ENCODE results near the gene PSAT1.
"Not testable (repeated sequence)": the region's sequence is repeated elsewhere in the genome, so short reads cannot be mapped to it uniquely, and the experiment has no call there.

Gene PSAT1

GRCh38 chr9:78296893-78297671 is at the start of gene PSAT1:
Gene PSAT1 (plus strand): TSS chr9:78297125. CDS start chr9:78297211, 86 bp downstream.
- DNase-seq (ENCODE audit: low read depth in 4 of 4, low spot score in 1 of 4), result peak; percentile 69 to 87 (median 78)

GRCh38 chr9:78248635-78249034 is 48.3 kb upstream of the PSAT1 start:
- DNase-seq (ENCODE audit: low read depth in 4 of 4, low spot score in 1 of 4), result no peak

- no peak for DNase-seq (ENCODE audit: low read depth in 4 of 4, low spot score in 1 of 4)
Measured at GRCh38 chr9:78249542-78249941, 47.4 kb upstream of the PSAT1 start.

- no peak for DNase-seq (ENCODE audit: low read depth in 4 of 4, low spot score in 1 of 4)
Measured at GRCh38 chr9:78252616-78253015, 44.3 kb upstream of the PSAT1 start.

- no peak for DNase-seq (ENCODE audit: low read depth in 4 of 4, low spot score in 1 of 4)
Measured at GRCh38 chr9:78253285-78253684, 43.6 kb upstream of the PSAT1 start.

GRCh38 chr9:78261403-78262001 is 35.4 kb upstream of the PSAT1 start:
- DNase-seq (ENCODE audit: low read depth in 4 of 4, low spot score in 1 of 4), result no peak

DNA sequence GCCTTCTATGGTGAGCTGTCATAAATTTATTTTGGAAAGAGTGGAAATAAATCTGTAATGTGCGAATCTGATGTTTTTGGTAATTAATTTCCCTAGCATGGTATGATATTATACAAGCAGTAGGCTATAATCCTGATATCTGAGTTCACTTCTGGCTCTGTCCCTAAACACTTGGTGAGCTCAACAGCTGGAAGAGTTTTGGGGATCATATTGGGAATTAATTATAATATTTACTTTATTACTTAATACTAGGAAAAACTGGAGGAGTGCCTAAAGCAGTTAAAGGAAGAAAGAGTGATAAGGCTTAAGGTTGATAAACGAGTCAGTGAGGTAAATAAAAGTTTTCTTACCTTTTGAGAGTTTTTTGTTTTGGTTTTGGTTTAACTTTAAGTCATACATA is 34.3 kb upstream of the PSAT1 start:
- no peak for DNase-seq (ENCODE audit: low read depth in 4 of 4, low spot score in 1 of 4)

DNA sequence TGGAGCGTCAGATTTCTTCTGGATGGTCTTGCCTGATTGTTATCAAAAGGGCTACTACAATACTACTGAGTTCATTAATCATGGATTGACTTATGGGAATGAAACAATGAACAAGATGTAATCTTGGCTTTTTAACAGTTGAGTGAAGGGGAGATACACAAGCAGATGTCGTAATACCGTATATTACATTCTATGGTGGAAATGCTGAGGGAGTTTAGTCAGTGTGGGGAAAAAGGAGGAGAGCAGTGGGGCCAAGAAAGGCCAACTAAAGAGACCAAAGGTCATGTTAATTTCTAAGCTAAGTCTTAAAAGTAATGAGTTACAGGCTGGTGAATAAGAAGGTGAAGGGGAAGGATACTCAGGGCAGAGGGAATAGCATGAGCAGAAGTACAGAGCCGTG is 29.0 kb upstream of the PSAT1 start:
- no peak for DNase-seq (ENCODE audit: low read depth in 4 of 4, low spot score in 1 of 4)

DNA sequence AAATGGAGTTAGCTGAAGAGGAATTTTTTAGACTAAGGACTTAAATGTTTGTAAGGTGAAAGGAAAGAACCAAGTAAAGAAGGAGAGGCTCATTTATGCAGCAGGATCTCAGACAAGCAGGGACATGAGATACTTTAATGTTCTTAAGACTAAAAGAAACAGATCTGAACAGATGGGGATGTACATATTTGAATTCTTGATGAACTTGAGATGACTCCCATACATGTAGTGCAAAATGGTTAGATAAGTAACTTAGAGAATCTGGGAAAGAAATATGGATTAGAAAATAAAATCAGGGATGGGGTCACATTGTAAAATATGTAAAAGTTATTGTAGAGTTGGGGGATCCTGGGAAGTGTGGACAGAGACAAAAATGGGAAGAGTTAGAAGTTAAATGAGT is 27.1 kb upstream of the PSAT1 start:
- DNase-seq (ENCODE audit: low read depth in 4 of 4, low spot score in 1 of 4), result no peak

DNA sequence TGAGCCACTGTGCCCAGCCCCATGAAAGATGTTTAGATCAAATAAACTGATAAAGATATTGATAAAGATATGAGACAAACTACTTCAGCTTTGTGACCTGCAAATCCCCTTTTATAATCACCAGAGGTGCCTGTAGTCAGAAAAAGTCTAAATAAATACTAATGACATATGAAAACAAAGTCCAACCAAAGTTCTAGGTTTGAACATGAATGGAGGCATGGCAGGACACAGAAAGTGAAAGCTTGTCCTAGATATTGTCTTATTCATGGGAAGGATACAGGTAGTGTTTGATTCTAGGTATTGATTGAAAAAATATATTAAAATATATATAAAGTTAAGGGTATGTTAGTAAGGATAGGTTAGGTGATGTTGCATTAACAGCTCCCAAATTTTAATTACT is 24.6 kb upstream of the PSAT1 start:
- no peak for DNase-seq (ENCODE audit: low read depth in 4 of 4, low spot score in 1 of 4)

DNA sequence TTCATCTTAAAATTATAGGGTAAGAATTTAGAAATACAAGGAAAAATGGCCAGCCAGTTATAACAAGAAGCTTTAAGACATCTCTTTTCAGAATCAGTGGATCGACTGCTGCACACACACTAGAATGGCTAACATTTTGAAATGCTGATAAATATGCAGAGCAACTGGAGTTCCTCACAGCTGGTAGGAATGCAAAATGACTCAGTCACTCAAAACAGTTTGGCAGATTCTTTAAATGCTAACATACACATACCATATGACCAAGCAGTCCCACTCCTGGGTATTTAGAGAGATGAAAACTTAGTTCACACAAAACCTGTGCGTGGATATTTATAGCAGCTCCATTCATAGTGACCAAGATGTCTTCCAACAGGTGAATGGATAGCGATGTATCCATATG is 23.2 kb upstream of the PSAT1 start:
- DNase-seq (ENCODE audit: low read depth in 4 of 4, low spot score in 1 of 4), result no peak

GRCh38 chr9:78278177-78278777 is 18.6 kb upstream of the PSAT1 start:
- no peak for DNase-seq (ENCODE audit: low read depth in 4 of 4, low spot score in 1 of 4)

DNA sequence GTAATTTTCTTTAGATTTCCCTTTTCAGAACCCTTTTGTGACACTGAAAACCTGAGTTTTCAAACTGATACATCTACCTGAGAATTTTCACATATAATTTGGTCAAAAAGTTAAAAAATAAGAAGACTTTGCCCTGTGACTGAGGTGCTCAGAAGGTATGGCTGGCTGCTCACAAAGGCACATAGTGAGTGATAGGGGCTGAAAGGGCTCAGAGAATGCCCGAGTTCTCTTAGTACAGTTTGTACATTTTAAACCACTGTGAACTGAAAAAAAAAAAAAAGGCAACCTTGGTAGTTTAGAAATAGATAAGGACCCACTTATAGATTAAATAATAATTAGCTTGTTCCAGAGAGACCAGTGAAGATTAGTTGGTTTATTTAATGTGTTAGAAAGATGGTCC is 18.1 kb upstream of the PSAT1 start:
- no peak for DNase-seq (ENCODE audit: low read depth in 4 of 4, low spot score in 1 of 4)

DNA sequence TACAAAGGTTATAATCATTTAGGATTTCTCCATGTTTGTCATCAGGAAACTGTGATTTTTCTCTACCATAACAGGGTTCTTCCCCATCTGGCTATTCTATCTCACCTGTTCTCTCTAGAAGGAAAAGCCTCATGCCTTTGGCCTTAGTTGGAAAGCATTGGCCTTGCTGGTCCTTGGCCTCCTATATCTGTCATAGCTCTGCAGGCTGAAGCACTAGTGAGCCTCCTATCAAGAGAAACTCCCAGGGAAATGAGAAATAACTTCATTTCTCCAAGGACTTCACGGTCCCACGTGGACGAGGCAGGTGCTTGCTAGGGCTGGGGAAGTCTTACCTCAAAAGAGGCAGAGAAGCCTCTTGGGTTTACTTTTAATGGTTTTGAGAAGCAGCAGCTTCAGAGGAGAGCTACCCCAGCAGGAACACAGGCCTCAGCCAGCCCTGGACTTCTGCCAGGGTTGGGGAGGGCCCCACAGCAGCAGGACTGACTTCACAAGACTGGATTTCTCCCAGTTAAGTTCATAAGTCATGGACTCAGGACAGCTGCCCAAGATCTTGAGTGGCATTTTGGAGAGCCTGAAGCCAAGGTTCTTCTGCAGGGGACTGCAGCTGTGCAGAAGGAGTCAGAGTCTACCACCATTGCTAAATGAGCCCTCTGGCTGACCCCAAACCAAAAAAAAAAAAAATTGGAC is 15.8 kb upstream of the PSAT1 start:
- DNase-seq (ENCODE audit: low read depth in 4 of 4, low spot score in 1 of 4), result no peak

- not testable (repeated sequence) for DNase-seq (ENCODE audit: low read depth in 4 of 4, low spot score in 1 of 4)
Measured at GRCh38 chr9:78284181-78284580, 12.7 kb upstream of the PSAT1 start.

GRCh38 chr9:78286125-78286524 is 10.8 kb upstream of the PSAT1 start:
- DNase-seq (ENCODE audit: low read depth in 4 of 4, low spot score in 1 of 4), result no peak

DNA sequence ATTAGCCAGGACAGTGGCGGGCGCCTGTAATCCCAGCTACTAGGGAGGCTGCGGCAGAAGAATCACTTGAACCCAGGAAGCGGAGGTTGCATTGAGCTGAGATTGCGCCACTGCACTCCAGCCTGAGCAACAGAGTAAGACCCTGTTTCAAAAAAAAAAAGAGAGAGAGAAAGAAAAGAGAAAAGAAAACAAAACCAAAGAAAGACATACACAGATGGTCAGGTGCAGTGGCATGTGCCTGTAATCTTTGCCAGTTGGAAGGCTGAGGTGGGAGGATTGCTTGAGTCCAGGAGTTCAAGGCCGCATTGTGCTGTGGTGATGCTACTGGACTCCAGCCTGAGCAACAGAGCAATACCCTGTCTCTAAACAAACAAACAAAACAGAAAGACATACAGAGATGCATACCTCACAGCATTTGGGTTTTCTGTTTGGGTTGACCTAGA is 10.0 kb upstream of the PSAT1 start:
- no peak for DNase-seq (ENCODE audit: low read depth in 4 of 4, low spot score in 1 of 4)

DNA sequence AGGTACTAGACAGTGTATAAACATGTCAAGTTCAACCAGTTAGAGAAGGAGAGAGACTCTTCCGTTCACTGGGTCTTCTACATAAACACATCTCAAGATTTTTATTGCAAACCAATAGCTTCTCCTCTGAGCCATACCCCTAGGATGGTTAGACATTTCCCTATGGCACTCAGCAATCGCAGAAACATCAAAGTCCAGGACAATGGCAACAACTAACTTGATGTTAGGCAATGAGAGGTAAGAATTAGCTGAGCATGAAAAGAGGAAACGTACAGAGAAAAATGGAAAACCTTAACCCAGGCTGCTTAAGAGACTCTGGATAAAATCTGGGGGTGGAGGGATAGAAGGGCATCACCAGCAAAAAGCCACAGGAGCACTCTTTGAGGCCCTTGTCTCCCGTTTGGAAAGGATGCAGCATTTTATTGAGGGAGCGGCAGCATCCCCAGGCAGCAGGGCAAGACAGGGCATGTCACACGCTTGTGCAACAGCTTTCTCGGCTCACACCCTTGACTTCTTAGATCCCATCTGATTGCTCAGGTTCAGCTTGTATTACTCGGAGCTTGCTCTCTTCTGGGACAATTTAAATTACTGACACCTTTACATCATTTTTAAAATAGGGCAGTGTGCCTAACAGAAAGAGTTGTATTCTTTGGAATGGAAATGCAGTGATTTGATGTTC is 8.6 kb upstream of the PSAT1 start:
- DNase-seq (ENCODE audit: low read depth in 4 of 4, low spot score in 1 of 4), result no peak

GRCh38 chr9:78289474-78289873 is 7.5 kb upstream of the PSAT1 start:
- DNase-seq (ENCODE audit: low read depth in 4 of 4, low spot score in 1 of 4), result no peak

DNA sequence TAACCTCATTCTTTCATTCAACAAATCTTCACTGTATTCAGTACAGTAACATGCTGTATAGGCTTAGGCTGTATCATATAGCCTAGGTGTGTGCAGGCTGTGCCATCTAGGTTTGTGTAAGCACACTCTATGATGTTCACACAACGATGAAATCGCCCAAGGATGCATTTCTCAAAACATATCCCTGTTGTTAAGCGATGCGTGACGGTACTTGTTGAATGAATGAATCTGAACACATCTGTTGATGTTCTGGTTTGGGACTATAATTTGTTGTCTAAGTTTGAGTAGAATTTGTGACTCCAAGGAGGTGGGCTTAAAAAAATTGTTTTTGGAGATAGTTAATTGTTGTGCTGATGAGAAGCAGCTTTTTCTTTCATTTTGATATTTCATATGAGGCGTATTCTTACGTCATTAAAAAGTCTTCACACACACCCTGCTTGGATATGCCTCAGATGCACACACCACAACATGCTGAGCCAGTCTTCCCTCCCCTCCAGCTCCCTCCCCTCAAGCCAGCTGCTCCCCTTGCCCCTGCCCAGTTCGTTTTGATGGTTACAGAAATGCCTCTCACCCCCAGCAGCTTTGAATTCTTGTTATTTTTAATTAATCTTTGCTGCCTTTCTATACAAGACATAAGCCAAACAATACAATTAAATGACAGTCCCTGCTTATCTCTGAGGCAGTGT is 5.5 kb upstream of the PSAT1 start:
- DNase-seq (ENCODE audit: low read depth in 4 of 4, low spot score in 1 of 4), result no peak

GRCh38 chr9:78292026-78292425 is 4.9 kb upstream of the PSAT1 start:
- no peak for DNase-seq (ENCODE audit: low read depth in 4 of 4, low spot score in 1 of 4)

Measured in stimulated activated CD4-positive, alpha-beta T cell treated with anti-CD3 and anti-CD28 coated beads, Interleukin-1b, Interleukin-23, amount 100 ng/mL, for 24 hours (primary cell).